Measurements from ENCODE around the gene PSTPIP1.

GRCh38 chr15:76999996-77000395 lies 5.1 kb downstream of the PSTPIP1 start:
- TF ChIP-seq POLR2A (IDR thresholded peaks at IDR 0.05), result no peak
- TF ChIP-seq, protein P1, sequence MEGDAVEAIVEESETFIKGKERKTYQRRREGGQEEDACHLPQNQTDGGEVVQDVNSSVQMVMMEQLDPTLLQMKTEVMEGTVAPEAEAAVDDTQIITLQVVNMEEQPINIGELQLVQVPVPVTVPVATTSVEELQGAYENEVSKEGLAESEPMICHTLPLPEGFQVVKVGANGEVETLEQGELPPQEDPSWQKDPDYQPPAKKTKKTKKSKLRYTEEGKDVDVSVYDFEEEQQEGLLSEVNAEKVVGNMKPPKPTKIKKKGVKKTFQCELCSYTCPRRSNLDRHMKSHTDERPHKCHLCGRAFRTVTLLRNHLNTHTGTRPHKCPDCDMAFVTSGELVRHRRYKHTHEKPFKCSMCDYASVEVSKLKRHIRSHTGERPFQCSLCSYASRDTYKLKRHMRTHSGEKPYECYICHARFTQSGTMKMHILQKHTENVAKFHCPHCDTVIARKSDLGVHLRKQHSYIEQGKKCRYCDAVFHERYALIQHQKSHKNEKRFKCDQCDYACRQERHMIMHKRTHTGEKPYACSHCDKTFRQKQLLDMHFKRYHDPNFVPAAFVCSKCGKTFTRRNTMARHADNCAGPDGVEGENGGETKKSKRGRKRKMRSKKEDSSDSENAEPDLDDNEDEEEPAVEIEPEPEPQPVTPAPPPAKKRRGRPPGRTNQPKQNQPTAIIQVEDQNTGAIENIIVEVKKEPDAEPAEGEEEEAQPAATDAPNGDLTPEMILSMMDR (IDR thresholded peaks at IDR 0.05), result no peak

All from lower leg skin (tissue), 3 donors.